Keratinocyte (primary cell): ENCODE results near the gene VIPR2. TPM values are rescaled to one million over a fixed set of nuclear protein-coding genes. Genes with fewer than 3 reads are reported as not detected.

ENCODE experiments used
- DNase-seq: peaks from one replicate; pipeline ENCODE4 v3.0.0-alpha.2; 2011; ENCODE audit warnings: low read depth, missing footprints, low spot score
- FAIRE-seq: peaks from 2 replicates; lab custom pipeline; 2011; peaks lifted over from hg19 to GRCh38; lab: Jason Lieb, UNC
- H2AFZ ChIP-seq: 2 replicates; pipeline ENCODE4 v1.6.0; 2012; ENCODE audit warnings: low read length, control low read depth, inconsistent platforms; ENCODE audit not compliant: control insufficient read depth
- H3K27ac ChIP-seq: 2 replicates; pipeline ENCODE4 v1.5.1; 2011; ENCODE audit warnings: low read length; ENCODE audit not compliant: control insufficient read depth, insufficient read depth
- H3K27me3 ChIP-seq: 3 replicates; pipeline ENCODE4 v1.6.0; 2011; ENCODE audit warnings: low read length; ENCODE audit not compliant: control insufficient read depth, insufficient read depth; ENCODE audit errors: extremely low read depth
- H3K36me3 ChIP-seq, 2 experiments: 2 replicates in 1 of 2; 3 replicates in 1 of 2; pipeline ENCODE4 v1.5.1; 2011; ENCODE audit warnings: low read length in 2 of 2, mild to moderate bottlenecking in 1 of 2; ENCODE audit not compliant: control insufficient read depth in 2 of 2, insufficient read depth in 2 of 2; ENCODE audit errors: extremely low read depth in 1 of 2
- H3K4me1 ChIP-seq: 3 replicates; pipeline ENCODE4 v1.5.1; 2011; ENCODE audit warnings: low read length; ENCODE audit not compliant: control insufficient read depth, insufficient read depth; ENCODE audit errors: extremely low read depth
- H3K4me2 ChIP-seq: 3 replicates; pipeline ENCODE4 v1.6.0; 2011; ENCODE audit warnings: low read depth, low read length; ENCODE audit not compliant: control insufficient read depth, insufficient read depth; ENCODE audit errors: extremely low read depth
- H3K4me3 ChIP-seq, 3 experiments: fragments of 200-600 bp in 1 of 3; sonication (generic) in 1 of 3; 2 replicates in 2 of 3; 3 replicates in 1 of 3; pipeline ENCODE4 v1.5.1; 2011 to 2016; ENCODE audit warnings: low read length in 3 of 3, mild to moderate bottlenecking in 3 of 3, control low read depth in 2 of 3, inconsistent platforms in 1 of 3, low read depth in 1 of 3, mixed read lengths in 1 of 3, mixed run types in 1 of 3, moderate library complexity in 1 of 3; ENCODE audit not compliant: control insufficient read depth in 2 of 3, insufficient read depth in 2 of 3; ENCODE audit errors: extremely low read depth in 1 of 3
- H3K79me2 ChIP-seq: 2 replicates; pipeline ENCODE4 v1.6.0; 2012; ENCODE audit warnings: low read length; ENCODE audit not compliant: control insufficient read depth, insufficient read depth
- H3K9ac ChIP-seq: 3 replicates; pipeline ENCODE4 v1.6.0; 2011; ENCODE audit warnings: low read length; ENCODE audit not compliant: control insufficient read depth, insufficient read depth; ENCODE audit errors: extremely low read depth
- H3K9me1 ChIP-seq: 3 replicates; pipeline ENCODE4 v1.6.0; 2011; ENCODE audit warnings: low read length; ENCODE audit not compliant: control insufficient read depth, insufficient read depth; ENCODE audit errors: extremely low read depth
- H3K9me3 ChIP-seq: 2 replicates; pipeline ENCODE4 v1.5.1; 2012; ENCODE audit warnings: low read depth, low read length; ENCODE audit not compliant: control insufficient read depth
- H4K20me1 ChIP-seq: 3 replicates; pipeline ENCODE4 v1.6.0; 2011; ENCODE audit warnings: low read length; ENCODE audit not compliant: control insufficient read depth, insufficient read depth; ENCODE audit errors: extremely low read depth
- EZH2 ChIP-seq: IDR thresholded peaks from one replicate; pipeline ENCODE4 v1.6.1; 2012; ENCODE audit warnings: inconsistent platforms, mild to moderate bottlenecking, low read length, moderate library complexity
- dilution Hi-C: fragments of 300-500 bp; cut with MboI; formaldehyde crosslinking; loops from one replicate; pipeline ENCODE4 v1.7.0; 2020; ENCODE audit warnings: low sequenced_read_pairs; ENCODE audit not compliant: extremely low pct_ligation_motif_present
- polyA plus RNA-seq, 5 experiments: library from polyadenylated mRNA; depleted of rRNA in 3 of 5; stranded (reverse) in 3 of 5; stranded (forward) in 1 of 5; unstranded in 1 of 5; fragments of >200 nt; gene quantifications; 1 replicate in 1 of 5; 2 replicates in 3 of 5; 3 replicates in 1 of 5; pipeline versions ENCODE4 v1.2.1 to v1.2.3, GENCODE V29; 2011 to 2012; ENCODE audit warnings: missing spikeins in 2 of 5, low read depth in 1 of 5, low replicate concordance in 1 of 5
- TF ChIP-seq, protein P1 (sequence below), 3 experiments: IDR thresholded peaks in 1 of 3; conservative IDR thresholded peaks in 1 of 3; optimal IDR thresholded peaks in 1 of 3; 2 replicates in 2 of 3; 3 replicates in 1 of 3; pipeline versions ENCODE3 to v1.5.1; 2011; ENCODE audit warnings: low read length in 3 of 3, mild to moderate bottlenecking in 3 of 3, moderate library complexity in 2 of 3, control low read depth in 1 of 3, inconsistent platforms in 1 of 3; ENCODE audit not compliant: insufficient read depth in 2 of 3; ENCODE audit errors: extremely low read depth in 1 of 3

Gene VIPR2
- polyA plus RNA-seq, 1 donor (not counting 4 experiments of a cell fraction or from before 2014, with no cell fraction given) = not detected

DNA sequence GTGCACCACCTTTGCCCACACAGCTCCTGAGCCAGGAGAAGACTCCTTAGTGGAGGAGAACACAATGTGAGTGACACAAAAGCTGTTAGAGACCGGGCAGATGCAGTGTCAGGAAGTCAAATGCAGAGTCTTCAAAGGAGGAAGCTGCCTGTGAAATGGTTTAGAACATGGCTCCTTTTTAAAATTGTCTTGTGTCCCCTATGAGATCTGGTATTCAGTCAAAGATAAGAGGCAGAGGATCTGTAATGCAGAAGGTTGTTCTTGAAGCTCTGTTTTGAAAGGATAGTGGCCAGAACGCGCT lies 133.0 kb downstream of the VIPR2 start:
- Histone ChIP-seq H3K27ac (no peak overlapping the region), H3K79me2 (no peaks in the 10 kb centered on the region), H3K4me2 (no peak overlapping the region), H3K9me1 (no peaks in the 10 kb centered on the region), H3K4me3 (no peak overlapping the region), H3K36me3 (no peaks in the 10 kb centered on the region), H2AFZ (no peak overlapping the region), H3K27me3 (no peaks in the 10 kb centered on the region), H3K9me3 (peaks cover 2% of the 10 kb centered on the region), H4K20me1 (no peaks in the 10 kb centered on the region), H3K9ac (no peak overlapping the region), H3K4me1 (no peaks in the 10 kb centered on the region)
- dilution Hi-C loops = no loop called here
- TF ChIP-seq, protein P1, sequence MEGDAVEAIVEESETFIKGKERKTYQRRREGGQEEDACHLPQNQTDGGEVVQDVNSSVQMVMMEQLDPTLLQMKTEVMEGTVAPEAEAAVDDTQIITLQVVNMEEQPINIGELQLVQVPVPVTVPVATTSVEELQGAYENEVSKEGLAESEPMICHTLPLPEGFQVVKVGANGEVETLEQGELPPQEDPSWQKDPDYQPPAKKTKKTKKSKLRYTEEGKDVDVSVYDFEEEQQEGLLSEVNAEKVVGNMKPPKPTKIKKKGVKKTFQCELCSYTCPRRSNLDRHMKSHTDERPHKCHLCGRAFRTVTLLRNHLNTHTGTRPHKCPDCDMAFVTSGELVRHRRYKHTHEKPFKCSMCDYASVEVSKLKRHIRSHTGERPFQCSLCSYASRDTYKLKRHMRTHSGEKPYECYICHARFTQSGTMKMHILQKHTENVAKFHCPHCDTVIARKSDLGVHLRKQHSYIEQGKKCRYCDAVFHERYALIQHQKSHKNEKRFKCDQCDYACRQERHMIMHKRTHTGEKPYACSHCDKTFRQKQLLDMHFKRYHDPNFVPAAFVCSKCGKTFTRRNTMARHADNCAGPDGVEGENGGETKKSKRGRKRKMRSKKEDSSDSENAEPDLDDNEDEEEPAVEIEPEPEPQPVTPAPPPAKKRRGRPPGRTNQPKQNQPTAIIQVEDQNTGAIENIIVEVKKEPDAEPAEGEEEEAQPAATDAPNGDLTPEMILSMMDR (optimal IDR thresholded peaks at IDR 0.05 in 1 of 3, IDR thresholded peaks at IDR 0.05 in 1 of 3, conservative IDR thresholded peaks at IDR 0.05 in 1 of 3; ENCODE audit: extremely low read depth in 1 of 3, insufficient read depth in 2 of 3, low read length in 3 of 3) = no peak
- no peak for TF ChIP-seq EZH2
- DNase-seq = no peak
- no peak for FAIRE-seq

DNA sequence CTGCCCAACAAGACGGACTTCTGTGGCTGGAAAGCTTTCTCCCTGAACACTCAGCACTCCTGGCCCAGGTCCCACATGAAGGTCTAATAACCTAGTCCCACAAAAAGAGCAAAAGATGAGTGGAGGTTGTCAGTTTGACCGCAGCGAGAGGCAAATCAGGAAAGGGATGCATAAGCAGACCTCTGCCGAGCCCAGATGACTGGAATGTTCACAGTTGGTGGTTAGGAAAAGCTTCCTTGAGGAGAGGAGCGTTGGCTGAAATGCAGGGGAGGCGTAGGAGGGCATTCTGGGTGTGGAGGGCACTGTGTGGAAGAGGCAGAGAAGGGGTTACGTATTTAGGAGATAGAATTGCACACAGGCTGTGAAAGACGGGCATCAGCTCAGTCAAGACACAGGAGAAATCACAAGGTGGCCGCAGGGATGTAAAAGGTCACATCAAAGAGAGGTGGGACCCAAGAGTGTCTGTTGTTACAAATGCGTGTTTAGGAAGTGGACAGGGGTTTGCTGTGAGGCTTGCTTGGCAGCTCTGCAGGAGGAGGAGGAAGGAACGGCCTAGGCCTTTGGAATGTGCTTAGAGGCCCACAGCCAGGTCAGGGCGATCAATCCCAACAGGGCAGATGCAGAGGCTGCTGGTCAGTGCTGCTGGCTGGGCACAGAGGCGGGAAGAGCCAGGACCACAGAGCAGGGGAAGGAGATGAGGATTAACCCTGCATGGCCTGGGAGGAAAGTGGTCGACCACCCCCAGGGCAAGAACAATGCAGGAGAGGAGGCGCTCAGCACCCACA lies 133.5 kb downstream of the VIPR2 start:
- Histone ChIP-seq H3K4me1 (no peaks in the 10 kb centered on the region), H3K9me3 (peaks cover 2% of the 10 kb centered on the region), H3K27ac (no peak overlapping the region), H3K4me3 (no peak overlapping the region), H2AFZ (no peak overlapping the region), H3K36me3 (no peaks in the 10 kb centered on the region), H3K9me1 (no peaks in the 10 kb centered on the region), H3K9ac (no peak overlapping the region), H3K4me2 (no peak overlapping the region), H3K79me2 (no peaks in the 10 kb centered on the region), H3K27me3 (no peaks in the 10 kb centered on the region), H4K20me1 (no peaks in the 10 kb centered on the region)
- dilution Hi-C loops = no loop called here
- FAIRE-seq (no peak), DNase-seq (no peak)
- TF ChIP-seq, protein P1 (optimal IDR thresholded peaks at IDR 0.05 in 1 of 3, IDR thresholded peaks at IDR 0.05 in 1 of 3, conservative IDR thresholded peaks at IDR 0.05 in 1 of 3; ENCODE audit: extremely low read depth in 1 of 3, insufficient read depth in 2 of 3, low read length in 3 of 3) = no peak
- no peak for TF ChIP-seq EZH2
